GM23338 (cell line): ENCODE data around the gene PXMP4. TPM values are rescaled to one million over a fixed set of nuclear protein-coding genes. Genes with fewer than 3 reads are reported as not detected.

Experiments used
- ATAC-seq: fragments of 200-7000 bp; cut with Tn5 transposase; 3 replicates; pipeline ENCODE4 v1.9.1; 2020
- DNase-seq: peaks from one replicate; pipeline ENCODE4 v3.0.0-alpha.2; 2015; ENCODE audit warnings: low spot score
- H2AFZ ChIP-seq: fragments of 200-600 bp; sonication (generic); 2 replicates; pipeline ENCODE4 v1.8.0; 2016; ENCODE audit warnings: antibody characterized with exemption, mild to moderate bottlenecking, moderate library complexity
- H3F3A ChIP-seq: fragments of 200-600 bp; sonication (generic); replicated peaks from 2 replicates; pipeline ENCODE4 v1.8.0; 2017; ENCODE audit warnings: antibody characterized with exemption, mixed run types, low read depth
- H3K27ac ChIP-seq: fragments of 200-600 bp; sonication (generic); 2 replicates; pipeline ENCODE4 v1.6.1; 2016; ENCODE audit warnings: low read depth
- H3K27me3 ChIP-seq: fragments of 200-600 bp; sonication (generic); 2 replicates; pipeline ENCODE4 v1.8.0; 2016; ENCODE audit warnings: mild to moderate bottlenecking, mixed run types, moderate library complexity; ENCODE audit not compliant: insufficient read depth
- H3K36me3 ChIP-seq: fragments of 200-600 bp; sonication (generic); 2 replicates; pipeline ENCODE4 v1.8.0; 2016; ENCODE audit warnings: mild to moderate bottlenecking; ENCODE audit not compliant: insufficient read depth
- H3K4me1 ChIP-seq: fragments of 200-600 bp; sonication (generic); 2 replicates; pipeline ENCODE4 v1.8.0; 2016; ENCODE audit warnings: mild to moderate bottlenecking, moderate library complexity; ENCODE audit not compliant: insufficient read depth
- H3K4me2 ChIP-seq: fragments of 200-600 bp; sonication (generic); 2 replicates; pipeline ENCODE4 v1.7.1; 2017; ENCODE audit warnings: mixed run types
- H3K4me3 ChIP-seq: fragments of 200-600 bp; sonication (generic); 2 replicates; pipeline ENCODE4 v1.6.1; 2016; ENCODE audit warnings: mixed run types
- H3K79me2 ChIP-seq: fragments of 200-600 bp; sonication (generic); replicated peaks from 2 replicates; pipeline ENCODE4 v1.8.0; 2017; ENCODE audit warnings: mild to moderate bottlenecking; ENCODE audit not compliant: insufficient read depth
- H3K9me2 ChIP-seq: fragments of 200-600 bp; sonication (generic); 2 replicates; pipeline ENCODE4 v1.8.0; 2017; ENCODE audit not compliant: insufficient read depth
- H4K20me1 ChIP-seq: fragments of 200-600 bp; sonication (generic); replicated peaks from 2 replicates; pipeline ENCODE4 v1.8.0; 2017; ENCODE audit warnings: mild to moderate bottlenecking; ENCODE audit not compliant: insufficient read depth
- H3K27ac Mint-ChIP-seq: 2 replicates; pipeline ENCODE4 v1.8.0; 2020; ENCODE audit warnings: inconsistent platforms, mild to moderate bottlenecking, moderate library complexity, mixed read lengths
- H3K27me3 Mint-ChIP-seq: 3 replicates; pipeline ENCODE4 v1.8.0; 2022; ENCODE audit warnings: low read depth, mild to moderate bottlenecking, moderate library complexity, mixed read lengths, inconsistent platforms; ENCODE audit not compliant: insufficient read depth, poor library complexity
- H3K36me3 Mint-ChIP-seq: 3 replicates; pipeline ENCODE4 v1.8.0; 2021; ENCODE audit warnings: low read depth, mild to moderate bottlenecking, inconsistent platforms, moderate library complexity, mixed read lengths
- H3K4me1 Mint-ChIP-seq: 3 replicates; pipeline ENCODE4 v1.8.0; 2020; ENCODE audit warnings: mild to moderate bottlenecking, inconsistent platforms, mixed read lengths
- H3K4me3 Mint-ChIP-seq: 3 replicates; pipeline ENCODE4 v1.8.0; 2021; ENCODE audit warnings: moderate library complexity, mild to moderate bottlenecking, inconsistent platforms, mixed read lengths
- H3K9me3 Mint-ChIP-seq: 3 replicates; pipeline ENCODE4 v1.8.0; 2020; ENCODE audit warnings: moderate library complexity, mild to moderate bottlenecking, inconsistent platforms, mixed read lengths
- CREB1 ChIP-seq: fragments of 250-450 bp; sonication (Bioruptor Pico); IDR thresholded peaks from 2 replicates; pipeline ENCODE4 v1.5.0; 2020; ENCODE audit warnings: low read depth, mild to moderate bottlenecking, moderate library complexity
- EZH2 ChIP-seq: fragments of 200-600 bp; sonication (generic); IDR thresholded peaks from one replicate; pipeline ENCODE4 v1.8.0; 2017; ENCODE audit warnings: antibody characterized with exemption, mild to moderate bottlenecking, low read depth; ENCODE audit not compliant: unreplicated experiment
- EZH2phosphoT487 ChIP-seq: fragments of 200-600 bp; sonication (generic); IDR thresholded peaks from one replicate; pipeline ENCODE4 v1.8.1; 2018; ENCODE audit warnings: antibody characterized with exemption; ENCODE audit not compliant: unreplicated experiment
- STAT1 ChIP-seq: IDR thresholded peaks from one replicate; pipeline ENCODE4 v1.6.1; 2016; ENCODE audit warnings: antibody characterized with exemption; ENCODE audit not compliant: unreplicated experiment
- polyA plus RNA-seq: library from polyadenylated mRNA; unstranded; fragments of >200 nt; fragmentation: Nextera tagmentation; extraction: Ambion mirVana; gene quantifications from 2 replicates; pipeline ENCODE4 v1.2.1, GENCODE V29; 2016
- total RNA-seq: library from RNA; depleted of rRNA; stranded (reverse); fragments of >200 nt; shearing (Covaris generic); gene quantifications from 2 replicates; pipeline ENCODE4 v1.2.3, GENCODE V29; 2014
- TF ChIP-seq, protein P1 (sequence below), 2 experiments: fragments of 200-600 bp in 1 of 2; sonication (generic) in 1 of 2; conservative IDR thresholded peaks; 2 replicates each; pipeline versions ENCODE4 v1.5.1 to v1.6.1; 2016 to 2017; ENCODE audit warnings: antibody characterized with exemption in 2 of 2, low read depth in 2 of 2, mild to moderate bottlenecking in 2 of 2, moderate library complexity in 1 of 2
- TF ChIP-seq, protein P2 (sequence below): IDR thresholded peaks from one replicate; pipeline ENCODE4 v1.6.1; 2018; ENCODE audit warnings: antibody characterized with exemption; ENCODE audit not compliant: unreplicated experiment
- TF ChIP-seq, protein P3 (sequence below): fragments of 250-450 bp; sonication (Bioruptor Pico); IDR thresholded peaks from 2 replicates; pipeline ENCODE4 v1.5.0; 2020; ENCODE audit warnings: mild to moderate bottlenecking, moderate library complexity
- TF ChIP-seq, protein P4 (sequence below): IDR thresholded peaks from 2 replicates; pipeline ENCODE4 v1.6.1; 2016; ENCODE audit warnings: antibody characterized with exemption

PXMP4 gene
- total and polyA plus RNA-seq, 2 experiments from 2014 or later = 1.2 to 3.5 TPM

DNA sequence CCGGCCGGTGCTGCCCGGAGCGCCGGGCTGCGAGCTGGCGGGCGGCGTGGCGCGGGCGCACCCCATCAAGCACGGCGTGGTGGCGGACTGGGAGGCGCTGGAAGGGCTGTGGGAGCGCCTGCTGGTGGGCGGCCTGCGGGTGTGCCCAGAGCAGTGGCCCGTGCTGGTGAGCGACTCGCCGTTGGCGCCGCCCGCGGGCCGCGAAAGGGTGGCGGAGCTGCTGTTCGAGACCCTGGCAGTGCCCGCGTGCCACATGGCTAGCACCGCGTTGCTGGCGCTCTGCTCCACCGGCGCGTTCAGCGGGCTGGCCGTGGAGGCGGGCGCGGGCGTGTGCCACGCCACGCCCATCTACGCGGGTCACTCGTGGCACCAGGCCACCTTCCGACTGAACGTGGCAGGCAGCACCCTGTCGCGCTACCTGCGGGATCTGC is 52.9 kb downstream of the PXMP4 start:
- Mint-ChIP-seq H3K36me3 (peaks cover 34% of the 10 kb centered on the region), H3K27ac (no peak overlapping the region), H3K27me3 (peaks cover 25% of the 10 kb centered on the region), H3K4me3 (peak overlapping the region; percentile 61), H3K9me3 (no peaks in the 10 kb centered on the region), H3K4me1 (peaks cover 32% of the 10 kb centered on the region)
- Histone ChIP-seq H3K4me1 (peaks cover 14% of the 10 kb centered on the region; the same call in 1 of the 2 replicates), H4K20me1 (peaks cover 3% of the 10 kb centered on the region), H3K9me2 (no peaks in the 10 kb centered on the region), H3K27ac (no peak overlapping the region), H3K27me3 (peaks cover 17% of the 10 kb centered on the region; the same call in 1 of the 2 replicates), H3K4me3 (peak overlapping the region; percentile 53), H2AFZ (peak overlapping the region; percentile 80; the same call in 1 of the 2 replicates), H3K4me2 (peak overlapping the region; percentile 76), H3K79me2 (no peaks in the 10 kb centered on the region), H3F3A (peaks cover 11% of the 10 kb centered on the region; the same call in 1 of the 2 replicates), H3K36me3 (no peaks in the 10 kb centered on the region; the same call in 1 of the 2 replicates)
- DNase-seq (no peak), ATAC-seq (peak; percentile 15)
- TF ChIP-seq, protein P1, sequence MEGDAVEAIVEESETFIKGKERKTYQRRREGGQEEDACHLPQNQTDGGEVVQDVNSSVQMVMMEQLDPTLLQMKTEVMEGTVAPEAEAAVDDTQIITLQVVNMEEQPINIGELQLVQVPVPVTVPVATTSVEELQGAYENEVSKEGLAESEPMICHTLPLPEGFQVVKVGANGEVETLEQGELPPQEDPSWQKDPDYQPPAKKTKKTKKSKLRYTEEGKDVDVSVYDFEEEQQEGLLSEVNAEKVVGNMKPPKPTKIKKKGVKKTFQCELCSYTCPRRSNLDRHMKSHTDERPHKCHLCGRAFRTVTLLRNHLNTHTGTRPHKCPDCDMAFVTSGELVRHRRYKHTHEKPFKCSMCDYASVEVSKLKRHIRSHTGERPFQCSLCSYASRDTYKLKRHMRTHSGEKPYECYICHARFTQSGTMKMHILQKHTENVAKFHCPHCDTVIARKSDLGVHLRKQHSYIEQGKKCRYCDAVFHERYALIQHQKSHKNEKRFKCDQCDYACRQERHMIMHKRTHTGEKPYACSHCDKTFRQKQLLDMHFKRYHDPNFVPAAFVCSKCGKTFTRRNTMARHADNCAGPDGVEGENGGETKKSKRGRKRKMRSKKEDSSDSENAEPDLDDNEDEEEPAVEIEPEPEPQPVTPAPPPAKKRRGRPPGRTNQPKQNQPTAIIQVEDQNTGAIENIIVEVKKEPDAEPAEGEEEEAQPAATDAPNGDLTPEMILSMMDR (conservative IDR thresholded peaks at IDR 0.05; ENCODE audit: low read depth in 2 of 2) = no peak
- TF ChIP-seq, protein P2, sequence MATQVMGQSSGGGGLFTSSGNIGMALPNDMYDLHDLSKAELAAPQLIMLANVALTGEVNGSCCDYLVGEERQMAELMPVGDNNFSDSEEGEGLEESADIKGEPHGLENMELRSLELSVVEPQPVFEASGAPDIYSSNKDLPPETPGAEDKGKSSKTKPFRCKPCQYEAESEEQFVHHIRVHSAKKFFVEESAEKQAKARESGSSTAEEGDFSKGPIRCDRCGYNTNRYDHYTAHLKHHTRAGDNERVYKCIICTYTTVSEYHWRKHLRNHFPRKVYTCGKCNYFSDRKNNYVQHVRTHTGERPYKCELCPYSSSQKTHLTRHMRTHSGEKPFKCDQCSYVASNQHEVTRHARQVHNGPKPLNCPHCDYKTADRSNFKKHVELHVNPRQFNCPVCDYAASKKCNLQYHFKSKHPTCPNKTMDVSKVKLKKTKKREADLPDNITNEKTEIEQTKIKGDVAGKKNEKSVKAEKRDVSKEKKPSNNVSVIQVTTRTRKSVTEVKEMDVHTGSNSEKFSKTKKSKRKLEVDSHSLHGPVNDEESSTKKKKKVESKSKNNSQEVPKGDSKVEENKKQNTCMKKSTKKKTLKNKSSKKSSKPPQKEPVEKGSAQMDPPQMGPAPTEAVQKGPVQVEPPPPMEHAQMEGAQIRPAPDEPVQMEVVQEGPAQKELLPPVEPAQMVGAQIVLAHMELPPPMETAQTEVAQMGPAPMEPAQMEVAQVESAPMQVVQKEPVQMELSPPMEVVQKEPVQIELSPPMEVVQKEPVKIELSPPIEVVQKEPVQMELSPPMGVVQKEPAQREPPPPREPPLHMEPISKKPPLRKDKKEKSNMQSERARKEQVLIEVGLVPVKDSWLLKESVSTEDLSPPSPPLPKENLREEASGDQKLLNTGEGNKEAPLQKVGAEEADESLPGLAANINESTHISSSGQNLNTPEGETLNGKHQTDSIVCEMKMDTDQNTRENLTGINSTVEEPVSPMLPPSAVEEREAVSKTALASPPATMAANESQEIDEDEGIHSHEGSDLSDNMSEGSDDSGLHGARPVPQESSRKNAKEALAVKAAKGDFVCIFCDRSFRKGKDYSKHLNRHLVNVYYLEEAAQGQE = no peak
- no peak for TF ChIP-seq EZH2
- TF ChIP-seq, protein P3, sequence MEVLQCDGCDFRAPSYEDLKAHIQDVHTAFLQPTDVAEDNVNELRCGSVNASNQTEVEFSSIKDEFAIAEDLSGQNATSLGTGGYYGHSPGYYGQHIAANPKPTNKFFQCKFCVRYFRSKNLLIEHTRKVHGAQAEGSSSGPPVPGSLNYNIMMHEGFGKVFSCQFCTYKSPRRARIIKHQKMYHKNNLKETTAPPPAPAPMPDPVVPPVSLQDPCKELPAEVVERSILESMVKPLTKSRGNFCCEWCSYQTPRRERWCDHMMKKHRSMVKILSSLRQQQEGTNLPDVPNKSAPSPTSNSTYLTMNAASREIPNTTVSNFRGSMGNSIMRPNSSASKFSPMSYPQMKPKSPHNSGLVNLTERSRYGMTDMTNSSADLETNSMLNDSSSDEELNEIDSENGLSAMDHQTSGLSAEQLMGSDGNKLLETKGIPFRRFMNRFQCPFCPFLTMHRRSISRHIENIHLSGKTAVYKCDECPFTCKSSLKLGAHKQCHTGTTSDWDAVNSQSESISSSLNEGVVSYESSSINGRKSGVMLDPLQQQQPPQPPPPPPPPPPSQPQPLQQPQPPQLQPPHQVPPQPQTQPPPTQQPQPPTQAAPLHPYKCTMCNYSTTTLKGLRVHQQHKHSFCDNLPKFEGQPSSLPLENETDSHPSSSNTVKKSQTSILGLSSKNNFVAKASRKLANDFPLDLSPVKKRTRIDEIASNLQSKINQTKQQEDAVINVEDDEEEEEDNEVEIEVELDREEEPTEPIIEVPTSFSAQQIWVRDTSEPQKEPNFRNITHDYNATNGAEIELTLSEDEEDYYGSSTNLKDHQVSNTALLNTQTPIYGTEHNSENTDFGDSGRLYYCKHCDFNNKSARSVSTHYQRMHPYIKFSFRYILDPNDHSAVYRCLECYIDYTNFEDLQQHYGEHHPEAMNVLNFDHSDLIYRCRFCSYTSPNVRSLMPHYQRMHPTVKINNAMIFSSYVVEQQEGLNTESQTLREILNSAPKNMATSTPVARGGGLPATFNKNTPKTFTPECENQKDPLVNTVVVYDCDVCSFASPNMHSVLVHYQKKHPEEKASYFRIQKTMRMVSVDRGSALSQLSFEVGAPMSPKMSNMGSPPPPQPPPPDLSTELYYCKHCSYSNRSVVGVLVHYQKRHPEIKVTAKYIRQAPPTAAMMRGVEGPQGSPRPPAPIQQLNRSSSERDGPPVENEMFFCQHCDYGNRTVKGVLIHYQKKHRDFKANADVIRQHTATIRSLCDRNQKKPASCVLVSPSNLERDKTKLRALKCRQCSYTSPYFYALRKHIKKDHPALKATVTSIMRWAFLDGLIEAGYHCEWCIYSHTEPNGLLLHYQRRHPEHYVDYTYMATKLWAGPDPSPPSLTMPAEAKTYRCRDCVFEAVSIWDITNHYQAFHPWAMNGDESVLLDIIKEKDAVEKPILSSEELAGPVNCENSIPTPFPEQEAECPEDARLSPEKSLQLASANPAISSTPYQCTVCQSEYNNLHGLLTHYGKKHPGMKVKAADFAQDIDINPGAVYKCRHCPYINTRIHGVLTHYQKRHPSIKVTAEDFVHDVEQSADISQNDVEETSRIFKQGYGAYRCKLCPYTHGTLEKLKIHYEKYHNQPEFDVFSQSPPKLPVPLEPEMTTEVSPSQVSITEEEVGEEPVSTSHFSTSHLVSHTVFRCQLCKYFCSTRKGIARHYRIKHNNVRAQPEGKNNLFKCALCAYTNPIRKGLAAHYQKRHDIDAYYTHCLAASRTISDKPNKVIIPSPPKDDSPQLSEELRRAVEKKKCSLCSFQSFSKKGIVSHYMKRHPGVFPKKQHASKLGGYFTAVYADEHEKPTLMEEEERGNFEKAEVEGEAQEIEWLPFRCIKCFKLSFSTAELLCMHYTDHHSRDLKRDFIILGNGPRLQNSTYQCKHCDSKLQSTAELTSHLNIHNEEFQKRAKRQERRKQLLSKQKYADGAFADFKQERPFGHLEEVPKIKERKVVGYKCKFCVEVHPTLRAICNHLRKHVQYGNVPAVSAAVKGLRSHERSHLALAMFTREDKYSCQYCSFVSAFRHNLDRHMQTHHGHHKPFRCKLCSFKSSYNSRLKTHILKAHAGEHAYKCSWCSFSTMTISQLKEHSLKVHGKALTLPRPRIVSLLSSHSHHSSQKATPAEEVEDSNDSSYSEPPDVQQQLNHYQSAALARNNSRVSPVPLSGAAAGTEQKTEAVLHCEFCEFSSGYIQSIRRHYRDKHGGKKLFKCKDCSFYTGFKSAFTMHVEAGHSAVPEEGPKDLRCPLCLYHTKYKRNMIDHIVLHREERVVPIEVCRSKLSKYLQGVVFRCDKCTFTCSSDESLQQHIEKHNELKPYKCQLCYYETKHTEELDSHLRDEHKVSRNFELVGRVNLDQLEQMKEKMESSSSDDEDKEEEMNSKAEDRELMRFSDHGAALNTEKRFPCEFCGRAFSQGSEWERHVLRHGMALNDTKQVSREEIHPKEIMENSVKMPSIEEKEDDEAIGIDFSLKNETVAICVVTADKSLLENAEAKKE (CRISPR knock-in tag) = no peak
- TF ChIP-seq, protein P4, sequence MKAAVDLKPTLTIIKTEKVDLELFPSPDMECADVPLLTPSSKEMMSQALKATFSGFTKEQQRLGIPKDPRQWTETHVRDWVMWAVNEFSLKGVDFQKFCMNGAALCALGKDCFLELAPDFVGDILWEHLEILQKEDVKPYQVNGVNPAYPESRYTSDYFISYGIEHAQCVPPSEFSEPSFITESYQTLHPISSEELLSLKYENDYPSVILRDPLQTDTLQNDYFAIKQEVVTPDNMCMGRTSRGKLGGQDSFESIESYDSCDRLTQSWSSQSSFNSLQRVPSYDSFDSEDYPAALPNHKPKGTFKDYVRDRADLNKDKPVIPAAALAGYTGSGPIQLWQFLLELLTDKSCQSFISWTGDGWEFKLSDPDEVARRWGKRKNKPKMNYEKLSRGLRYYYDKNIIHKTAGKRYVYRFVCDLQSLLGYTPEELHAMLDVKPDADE = no peak
- no peak for TF ChIP-seq STAT1
- TF ChIP-seq EZH2phosphoT487 = no peak
- no peak for TF ChIP-seq CREB1
